ENCODE measurements around the gene PAH. TPM values are rescaled to one million over a fixed set of nuclear protein-coding genes. Genes with fewer than 3 reads are reported as not detected.

PAH gene
- total and polyA plus RNA-seq, 2 of the 4 experiments (the other 2 are of a cell fraction), result not detected

DNA sequence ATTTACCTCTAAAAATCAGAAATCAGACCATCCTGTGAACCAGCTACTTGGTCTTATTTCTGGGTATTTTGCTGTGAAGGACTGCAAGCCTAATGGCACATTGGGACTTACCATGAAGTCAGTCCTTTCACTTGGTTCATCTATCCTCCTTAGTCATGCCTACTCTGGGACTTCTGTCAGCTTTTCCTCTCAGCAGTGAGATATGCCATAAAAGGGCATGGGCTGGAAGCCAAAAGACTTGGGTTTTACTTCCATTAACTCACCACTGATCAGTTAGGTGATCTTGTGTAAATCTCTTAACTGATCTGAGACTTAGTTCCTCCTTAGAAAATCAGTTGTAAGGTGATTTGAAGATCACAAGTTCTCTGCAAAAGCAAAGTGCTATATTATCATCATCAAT is 116.5 kb downstream of the PAH start:
- Histone ChIP-seq H2AFZ (replicated peaks; ENCODE audit: low read length, poor library complexity) (no peak overlapping the region), H2BK5ac (ENCODE audit: low read depth, low read length, poor library complexity, severe bottlenecking) (no peak overlapping the region), H3K36me3 (ENCODE audit: control insufficient read depth, insufficient read depth, low read length) (no peaks in the 10 kb centered on the region), H3K27me3 (ENCODE audit: control insufficient read depth, insufficient read depth, low read length) (no peaks in the 10 kb centered on the region), H3K9me3 (ENCODE audit: control insufficient read depth, insufficient read depth, low read length) (no peaks in the 10 kb centered on the region), H3K79me1 (ENCODE audit: low read depth in 1 of 2, low read length in 2 of 2) (no peaks in the 10 kb centered on the region), H3K56ac (ENCODE audit: extremely low read depth, insufficient read depth, low read length) (no peak overlapping the region), H4K20me1 (ENCODE audit: insufficient read depth, low read length) (no peaks in the 10 kb centered on the region), H3K27ac (ENCODE audit: insufficient read depth, low read length) (no peak overlapping the region), H2AK5ac (ENCODE audit: low read depth, low read length) (no peak overlapping the region), H2BK120ac (ENCODE audit: low read depth, low read length) (no peak overlapping the region), H4K5ac (ENCODE audit: low read depth, low read length) (no peak overlapping the region), H3K18ac (ENCODE audit: low read depth, low read length) (no peak overlapping the region), H3K23ac (ENCODE audit: low read depth, low read length) (no peak overlapping the region), H2BK20ac (ENCODE audit: low read depth, low read length) (no peak overlapping the region), H3K9me1 (ENCODE audit: insufficient read depth, low read length) (no peaks in the 10 kb centered on the region), H2AK9ac (replicated peaks; ENCODE audit: low read depth, low read length, poor library complexity) (no peak overlapping the region), H2BK15ac (ENCODE audit: low read depth, low read length) (no peak overlapping the region), H3K4me1 (ENCODE audit: control insufficient read depth, insufficient read depth, low read length) (no peaks in the 10 kb centered on the region), H3K4me2 (ENCODE audit: low read depth, low read length) (no peak overlapping the region), H3K4ac (ENCODE audit: low read depth, low read length) (no peak overlapping the region), H3K4me3 (ENCODE audit: insufficient read depth, low read depth, low read length) (no peak overlapping the region), H3K14ac (replicated peaks; ENCODE audit: low read depth, low read length) (no peak overlapping the region), H4K8ac (ENCODE audit: low read depth in 2 of 2, low read length in 2 of 2) (no peak overlapping the region), H4K91ac (ENCODE audit: insufficient read depth, low read depth, low read length) (no peak overlapping the region), H3K9ac (ENCODE audit: low read depth, low read length) (no peak overlapping the region)
- POLR2A ChIA-PET (ENCODE audit: unreplicated experiment), result no interaction called here
- ATAC-seq (ENCODE audit: low read depth) (no peak), DNase-seq (no peak)
- CTCF ChIA-PET, result interaction anchor here (1.8 kb wide), 1 partner anchor 16 kb away, joined by 4 read pairs; no protein-coding TSS in a partner anchor
- TF ChIP-seq, protein P1, sequence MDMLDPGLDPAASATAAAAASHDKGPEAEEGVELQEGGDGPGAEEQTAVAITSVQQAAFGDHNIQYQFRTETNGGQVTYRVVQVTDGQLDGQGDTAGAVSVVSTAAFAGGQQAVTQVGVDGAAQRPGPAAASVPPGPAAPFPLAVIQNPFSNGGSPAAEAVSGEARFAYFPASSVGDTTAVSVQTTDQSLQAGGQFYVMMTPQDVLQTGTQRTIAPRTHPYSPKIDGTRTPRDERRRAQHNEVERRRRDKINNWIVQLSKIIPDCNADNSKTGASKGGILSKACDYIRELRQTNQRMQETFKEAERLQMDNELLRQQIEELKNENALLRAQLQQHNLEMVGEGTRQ (IDR thresholded peaks at IDR 0.05; ENCODE audit: low read depth, low read length), result no peak
- TF ChIP-seq CHD1 (IDR thresholded peaks at IDR 0.05; ENCODE audit: low read depth, low read length), result no peak
- TF ChIP-seq SMC3 (IDR thresholded peaks at IDR 0.05; ENCODE audit: low read depth, low read length), result no peak
- no peak for TF ChIP-seq BHLHE40 (IDR thresholded peaks at IDR 0.05; ENCODE audit: low read depth, low read length)
- TF ChIP-seq MXI1 (IDR thresholded peaks at IDR 0.05; ENCODE audit: borderline replicate concordance, low read depth, low read length), result no peak
- TF ChIP-seq RAD21 (IDR thresholded peaks at IDR 0.05; ENCODE audit: low read length), result no peak
- TF ChIP-seq CEBPB (IDR thresholded peaks at IDR 0.05; ENCODE audit: low read depth, low read length), result no peak
- TF ChIP-seq RFX5 (IDR thresholded peaks at IDR 0.05; ENCODE audit: low read depth, low read length), result no peak
- no peak for TF ChIP-seq FOS (IDR thresholded peaks at IDR 0.05; ENCODE audit: low read depth, low read length)
- TF ChIP-seq, protein P2, sequence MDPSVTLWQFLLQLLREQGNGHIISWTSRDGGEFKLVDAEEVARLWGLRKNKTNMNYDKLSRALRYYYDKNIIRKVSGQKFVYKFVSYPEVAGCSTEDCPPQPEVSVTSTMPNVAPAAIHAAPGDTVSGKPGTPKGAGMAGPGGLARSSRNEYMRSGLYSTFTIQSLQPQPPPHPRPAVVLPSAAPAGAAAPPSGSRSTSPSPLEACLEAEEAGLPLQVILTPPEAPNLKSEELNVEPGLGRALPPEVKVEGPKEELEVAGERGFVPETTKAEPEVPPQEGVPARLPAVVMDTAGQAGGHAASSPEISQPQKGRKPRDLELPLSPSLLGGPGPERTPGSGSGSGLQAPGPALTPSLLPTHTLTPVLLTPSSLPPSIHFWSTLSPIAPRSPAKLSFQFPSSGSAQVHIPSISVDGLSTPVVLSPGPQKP (IDR thresholded peaks at IDR 0.05; ENCODE audit: borderline replicate concordance, low read depth, low read length), result no peak
- TF ChIP-seq, protein P3, sequence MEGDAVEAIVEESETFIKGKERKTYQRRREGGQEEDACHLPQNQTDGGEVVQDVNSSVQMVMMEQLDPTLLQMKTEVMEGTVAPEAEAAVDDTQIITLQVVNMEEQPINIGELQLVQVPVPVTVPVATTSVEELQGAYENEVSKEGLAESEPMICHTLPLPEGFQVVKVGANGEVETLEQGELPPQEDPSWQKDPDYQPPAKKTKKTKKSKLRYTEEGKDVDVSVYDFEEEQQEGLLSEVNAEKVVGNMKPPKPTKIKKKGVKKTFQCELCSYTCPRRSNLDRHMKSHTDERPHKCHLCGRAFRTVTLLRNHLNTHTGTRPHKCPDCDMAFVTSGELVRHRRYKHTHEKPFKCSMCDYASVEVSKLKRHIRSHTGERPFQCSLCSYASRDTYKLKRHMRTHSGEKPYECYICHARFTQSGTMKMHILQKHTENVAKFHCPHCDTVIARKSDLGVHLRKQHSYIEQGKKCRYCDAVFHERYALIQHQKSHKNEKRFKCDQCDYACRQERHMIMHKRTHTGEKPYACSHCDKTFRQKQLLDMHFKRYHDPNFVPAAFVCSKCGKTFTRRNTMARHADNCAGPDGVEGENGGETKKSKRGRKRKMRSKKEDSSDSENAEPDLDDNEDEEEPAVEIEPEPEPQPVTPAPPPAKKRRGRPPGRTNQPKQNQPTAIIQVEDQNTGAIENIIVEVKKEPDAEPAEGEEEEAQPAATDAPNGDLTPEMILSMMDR (conservative IDR thresholded peaks at IDR 0.05; ENCODE audit: low read depth, low read length), result no peak
- TF ChIP-seq MAZ (IDR thresholded peaks at IDR 0.05; ENCODE audit: borderline replicate concordance, low read depth, low read length), result no peak
- no peak for TF ChIP-seq NFE2L2 (IDR thresholded peaks at IDR 0.05; ENCODE audit: low read depth, low read length)
- TF ChIP-seq POLR2A (IDR thresholded peaks at IDR 0.05; ENCODE audit: low read depth, low read length), result no peak
- no peak for TF ChIP-seq MAFK (IDR thresholded peaks at IDR 0.05; ENCODE audit: low read depth, low read length)
- no peak for TF ChIP-seq RCOR1 (IDR thresholded peaks at IDR 0.05; ENCODE audit: insufficient replicate concordance, low read length)
- in situ Hi-C loops (cut with MboI; ENCODE audit: low sequenced_read_pairs) (no loop called here), intact Hi-C loops (cut with micrococcal nuclease) (no loop called here), dilution Hi-C loops (cut with HindIII; ENCODE audit: low sequenced_read_pairs, unreplicated experiment) (no loop called here)
- BruUV-seq (replicated peaks), result no TSS peak

Measured in IMR-90 (cell line).